B cell (primary cell): Measurements from ENCODE around the gene NPAS3. TPM values are rescaled to one million over a fixed set of nuclear protein-coding genes. Genes with fewer than 3 reads are reported as not detected.

Experiments
- ATAC-seq: fragments of 200-7000 bp; cut with Tn5 transposase; one replicate; pipeline ENCODE4 v1.10.0; 2021; ENCODE audit warnings: low read depth, mild to moderate bottlenecking, moderate number of reproducible peaks, moderate library complexity
- CTCF ChIA-PET: fragments of 350-600 bp; sonication (Branson Sonifier 250); formaldehyde crosslinking; loops from one replicate; lab custom pipeline; 2021; ENCODE audit warnings: antibody characterized with exemption, inconsistent platforms; lab: Charles Lee
- POLR2A ChIA-PET: fragments of 350-600 bp; sonication (Branson Sonifier 250); formaldehyde crosslinking; loops from one replicate; lab custom pipeline; 2021; ENCODE audit warnings: antibody characterized with exemption; lab: Charles Lee
- DNase-seq: peaks from one replicate; pipeline ENCODE4 v3.0.0; 2013
- H2AFZ ChIP-seq: 2 replicates; pipeline ENCODE4 v1.6.1; 2012; ENCODE audit warnings: mild to moderate bottlenecking, low read depth, low read length; ENCODE audit not compliant: insufficient read depth, poor library complexity, severe bottlenecking
- H3K27ac ChIP-seq, 2 donors: 1 replicate in 1 of 2; 2 replicates in 1 of 2; pipeline ENCODE4 v1.5.1; 2012 to 2013; ENCODE audit warnings: low read length in 2 of 2, mild to moderate bottlenecking in 2 of 2, moderate library complexity in 1 of 2
- H3K27me3 ChIP-seq, 4 experiments: fragments of 200-600 bp in 1 of 4; sonication (generic) in 1 of 4; replicated peaks in 1 of 4; 1 replicate in 2 of 4; 2 replicates in 2 of 4; pipeline versions ENCODE4 v1.6.1 to v1.7.0; 2013 to 2016; ENCODE audit warnings: low read length in 3 of 4, mild to moderate bottlenecking in 2 of 4, mixed read lengths in 1 of 4, moderate library complexity in 1 of 4; ENCODE audit not compliant: insufficient read depth in 4 of 4, control insufficient read depth in 3 of 4; ENCODE audit errors: control extremely low read depth in 1 of 4
- H3K36me3 ChIP-seq, 2 experiments: replicated peaks in 1 of 2; 1 replicate in 1 of 2; 2 replicates in 1 of 2; pipeline versions ENCODE4 v1.6.1 to v1.7.1; 2013; ENCODE audit warnings: low read length in 1 of 2; ENCODE audit not compliant: insufficient read depth in 2 of 2, control insufficient read depth in 1 of 2; ENCODE audit errors: control extremely low read depth in 1 of 2, extremely low read depth in 1 of 2
- H3K4me1 ChIP-seq, 2 donors: fragments of 200-600 bp in 1 of 2; sonication (generic) in 1 of 2; 1 replicate in 1 of 2; 2 replicates in 1 of 2; pipeline versions ENCODE4 v1.5.1 to v1.6.1; 2013 to 2017; ENCODE audit warnings: low read length in 2 of 2; ENCODE audit not compliant: control insufficient read depth in 2 of 2, insufficient read depth in 2 of 2
- H3K4me2 ChIP-seq: replicated peaks from 2 replicates; pipeline ENCODE3; 2012; ENCODE audit warnings: mild to moderate bottlenecking, low read depth, low read length; ENCODE audit not compliant: poor library complexity, severe bottlenecking
- H3K4me3 ChIP-seq, 5 experiments: fragments of 200-600 bp in 1 of 5; sonication (generic) in 1 of 5; 1 replicate in 3 of 5; 2 replicates in 2 of 5; pipeline versions ENCODE4 v1.5.1 to v1.7.0; 2011 to 2016; ENCODE audit warnings: low read length in 4 of 5, mild to moderate bottlenecking in 4 of 5, low read depth in 2 of 5, control low read depth in 1 of 5, moderate library complexity in 1 of 5; ENCODE audit not compliant: insufficient read depth in 1 of 5; ENCODE audit errors: control extremely low read depth in 1 of 5, extremely low read depth in 1 of 5
- H3K79me2 ChIP-seq: fragments of 200-600 bp; sonication (generic); one replicate; pipeline ENCODE4 v1.6.0; 2016; ENCODE audit warnings: low read length; ENCODE audit not compliant: control insufficient read depth, insufficient read depth
- H3K9ac ChIP-seq: fragments of 200-600 bp; sonication (generic); 2 replicates; pipeline ENCODE4 v1.6.1; 2017; ENCODE audit warnings: mild to moderate bottlenecking, low read length, moderate library complexity
- H3K9me3 ChIP-seq, 3 donors: one replicate each; pipeline versions ENCODE4 v1.6.1 to v1.7.1; 2013; ENCODE audit warnings: low read length in 2 of 3; ENCODE audit not compliant: control insufficient read depth in 2 of 3, insufficient read depth in 1 of 3; ENCODE audit errors: control extremely low read depth in 1 of 3
- H4K20me1 ChIP-seq: 2 replicates; pipeline ENCODE4 v1.6.0; 2012; ENCODE audit warnings: mild to moderate bottlenecking, low read length; ENCODE audit not compliant: insufficient read depth, control insufficient read depth, poor library complexity, severe bottlenecking
- H3K27ac Mint-ChIP-seq: one replicate; pipeline ENCODE4 v1.8.0; 2021; ENCODE audit warnings: mixed read lengths
- H3K27me3 Mint-ChIP-seq: one replicate; pipeline ENCODE4 v1.8.0; 2021; ENCODE audit warnings: mixed read lengths
- H3K4me1 Mint-ChIP-seq: one replicate; pipeline ENCODE4 v1.8.0; 2021; ENCODE audit warnings: mixed read lengths
- H3K4me3 Mint-ChIP-seq: one replicate; pipeline ENCODE4 v1.8.0; 2021; ENCODE audit warnings: mixed read lengths
- H3K9me3 Mint-ChIP-seq: one replicate; pipeline ENCODE4 v1.8.0; 2022; ENCODE audit warnings: mixed read lengths; ENCODE audit not compliant: insufficient read depth
- CTCF ChIP-seq: fragments of 200-600 bp; IDR thresholded peaks from one replicate; pipeline ENCODE4 v1.8.0; 2022; ENCODE audit warnings: antibody characterized with exemption, mild to moderate bottlenecking
- EZH2 ChIP-seq: IDR thresholded peaks from 2 replicates; pipeline ENCODE4 v1.6.1; 2012; ENCODE audit warnings: borderline replicate concordance, low read depth, mild to moderate bottlenecking, moderate library complexity, low read length; ENCODE audit not compliant: insufficient read depth, poor library complexity, severe bottlenecking
- WGBS: methylation state at CpG from one replicate; pipeline ENCODE4 v1.1.5; 2013; ENCODE audit warnings: missing lambda C conversion rate; ENCODE audit not compliant: insufficient coverage; 5-methylcytosine and 5-hydroxymethylcytosine counted together
- intact Hi-C: fragments of 100-400 bp; cut with micrococcal nuclease; formaldehyde crosslinking; loops from one replicate; pipeline ENCODE4 v1.10.0; 2022
- polyA plus RNA-seq: library from polyadenylated mRNA; depleted of rRNA; stranded (reverse); fragments of >200 nt; gene quantifications from 2 replicates; pipeline ENCODE4 v1.2.3, GENCODE V29; 2012
- total RNA-seq, 2 donors: library from RNA; stranded (reverse); fragments of 120-200 nt in 1 of 2; gene quantifications; 1 replicate in 1 of 2; 2 replicates in 1 of 2; pipeline versions ENCODE4 v1.2.3 to v1.2.4, GENCODE V29; 2013 to 2022

The NPAS3 gene
- total and polyA plus RNA-seq, 2 donors (not counting 1 experiment from before 2014, with no cell fraction given) = not detected

- no peaks in the 10 kb centered on the region for H3K4me1 Mint-ChIP-seq
- H3K27me3 ChIP-seq = no peaks in the 10 kb centered on the region
- H3K4me2 ChIP-seq = no peak overlapping the region
- no peaks in the 10 kb centered on the region for H3K4me1 ChIP-seq
- no peak overlapping the region for H2AFZ ChIP-seq
- no peaks in the 10 kb centered on the region for H3K36me3 ChIP-seq
- no peaks in the 10 kb centered on the region for H4K20me1 ChIP-seq
- CTCF ChIA-PET = no interaction called here
- ATAC-seq (no peak), DNase-seq (no peak)
- H3K27me3 Mint-ChIP-seq = no peaks in the 10 kb centered on the region
- H3K9me3 Mint-ChIP-seq = peaks cover 1% of the 10 kb centered on the region
- H3K27ac ChIP-seq = no peak overlapping the region
- no peak for TF ChIP-seq EZH2
- no peak for TF ChIP-seq CTCF
- H3K9ac ChIP-seq = no peak overlapping the region
- no peak overlapping the region for H3K4me3 ChIP-seq
- no peak overlapping the region for H3K4me3 Mint-ChIP-seq
- H3K27ac Mint-ChIP-seq = no peak overlapping the region
- H3K9me3 ChIP-seq = no peaks in the 10 kb centered on the region
- POLR2A ChIA-PET = no interaction called here
- no peaks in the 10 kb centered on the region for H3K79me2 ChIP-seq
- 100% methylated on average over 2 of the region's 5 CpGs for WGBS
- intact Hi-C loops = no loop called here
Measured at GRCh38 chr14:33643426-33644181, 704.9 kb downstream of the NPAS3 start.

- H3K9me3 ChIP-seq = no peaks in the 10 kb centered on the region
- H3K9ac ChIP-seq = no peak overlapping the region
- H3K27me3 ChIP-seq = no peaks in the 10 kb centered on the region
- H3K9me3 Mint-ChIP-seq = peaks cover 2% of the 10 kb centered on the region
- DNase-seq (no peak), ATAC-seq (no peak)
- no peak overlapping the region for H3K27ac Mint-ChIP-seq
- POLR2A ChIA-PET = no interaction called here
- no peak overlapping the region for H3K4me2 ChIP-seq
- no peaks in the 10 kb centered on the region for H3K4me1 Mint-ChIP-seq
- no peaks in the 10 kb centered on the region for H4K20me1 ChIP-seq
- H3K4me1 ChIP-seq = no peaks in the 10 kb centered on the region
- H3K4me3 ChIP-seq = no peak overlapping the region
- no peaks in the 10 kb centered on the region for H3K79me2 ChIP-seq
- no peak overlapping the region for H3K4me3 Mint-ChIP-seq
- H3K27ac ChIP-seq = no peak overlapping the region
- H3K36me3 ChIP-seq = no peaks in the 10 kb centered on the region
- no peaks in the 10 kb centered on the region for H3K27me3 Mint-ChIP-seq
- WGBS = no CpG with 5 or more reads among the region's 2 CpGs
- TF ChIP-seq CTCF (no peak), EZH2 (no peak)
- CTCF ChIA-PET = no interaction called here
- intact Hi-C loops = no loop called here
- no peak overlapping the region for H2AFZ ChIP-seq
Measured at GRCh38 chr14:33646692-33647260, 708.1 kb downstream of the NPAS3 start.
